Liver (tissue), 9 donors: ENCODE measurements around the gene CCNY. TPM values are rescaled to one million over a fixed set of nuclear protein-coding genes. Genes with fewer than 3 reads are reported as not detected.

Source experiments
- DNase-seq: peaks from one replicate; pipeline ENCODE4 v3.0.0-alpha.2; 2017; ENCODE audit warnings: low spot score
- H3K27ac ChIP-seq, 2 donors: one replicate each; pipeline ENCODE4 v1.7.0; 2013; ENCODE audit warnings: inconsistent platforms in 2 of 2, low read length in 2 of 2, control low read depth in 1 of 2, low read depth in 1 of 2, mild to moderate bottlenecking in 1 of 2
- H3K27me3 ChIP-seq, 4 donors: one replicate each; pipeline versions ENCODE4 v1.6.1 to v1.7.0; 2013; ENCODE audit warnings: low read length in 3 of 4, inconsistent platforms in 1 of 4, mild to moderate bottlenecking in 1 of 4, moderate library complexity in 1 of 4; ENCODE audit not compliant: control insufficient read depth in 4 of 4, insufficient read depth in 4 of 4
- H3K36me3 ChIP-seq, 4 donors: one replicate each; pipeline versions ENCODE4 v1.6.1 to v1.7.0; 2013; ENCODE audit warnings: low read length in 3 of 4, mild to moderate bottlenecking in 3 of 4, low read depth in 1 of 4, moderate library complexity in 1 of 4; ENCODE audit not compliant: control insufficient read depth in 4 of 4, insufficient read depth in 3 of 4
- H3K4me1 ChIP-seq, 4 donors: one replicate each; pipeline versions ENCODE4 v1.6.1 to v1.7.0; 2013; ENCODE audit warnings: low read length in 3 of 4, mild to moderate bottlenecking in 3 of 4, moderate library complexity in 1 of 4; ENCODE audit not compliant: control insufficient read depth in 4 of 4, insufficient read depth in 4 of 4
- H3K4me3 ChIP-seq, 3 donors: one replicate each; pipeline versions ENCODE4 v1.6.1 to v1.7.0; 2013; ENCODE audit warnings: low read length in 3 of 3, control low read depth in 1 of 3, low read depth in 1 of 3, mild to moderate bottlenecking in 1 of 3
- H3K9ac ChIP-seq, 2 donors: one replicate each; pipeline ENCODE4 v1.7.0; 2013; ENCODE audit warnings: low read length in 2 of 2, mild to moderate bottlenecking in 2 of 2, moderate library complexity in 2 of 2, control low read depth in 1 of 2, low read depth in 1 of 2
- H3K9me3 ChIP-seq, 4 donors: one replicate each; pipeline versions ENCODE4 v1.6.1 to v1.7.0; 2013; ENCODE audit warnings: low read length in 3 of 4; ENCODE audit not compliant: control insufficient read depth in 4 of 4
- CTCF ChIP-seq: fragments of 150-350 bp; IDR thresholded peaks from 2 replicates; pipeline ENCODE4 v1.5.1; 2017; ENCODE audit warnings: improper control_type of control experiment, low read depth, low read length; ENCODE audit not compliant: missing input control
- EGR1 ChIP-seq, 2 donors: IDR thresholded peaks; 2 replicates each; pipeline ENCODE4 v1.6.1; 2016 to 2018; ENCODE audit warnings: antibody characterized with exemption in 2 of 2, low read depth in 2 of 2
- FOXA2 ChIP-seq: IDR thresholded peaks from 2 replicates; pipeline ENCODE4 v1.6.1; 2016; ENCODE audit warnings: antibody characterized with exemption
- JUND ChIP-seq, 2 donors: IDR thresholded peaks; 2 replicates each; pipeline ENCODE4 v1.6.1; 2016; ENCODE audit warnings: antibody characterized with exemption in 2 of 2
- MAX ChIP-seq: IDR thresholded peaks from 2 replicates; pipeline ENCODE4 v1.6.1; 2016; ENCODE audit warnings: antibody characterized with exemption
- NR2F2 ChIP-seq: IDR thresholded peaks from 2 replicates; pipeline ENCODE4 v1.6.1; 2016; ENCODE audit warnings: antibody characterized with exemption
- RAD21 ChIP-seq, 2 donors: IDR thresholded peaks; 2 replicates each; pipeline ENCODE4 v1.6.1; 2016; ENCODE audit warnings: antibody characterized with exemption in 2 of 2, mild to moderate bottlenecking in 2 of 2
- REST ChIP-seq: IDR thresholded peaks from 2 replicates; pipeline ENCODE4 v1.6.1; 2016; ENCODE audit warnings: antibody characterized with exemption, mild to moderate bottlenecking
- RXRA ChIP-seq, 2 donors: IDR thresholded peaks; 2 replicates each; pipeline ENCODE4 v1.6.1; 2017 to 2018; ENCODE audit warnings: antibody characterized with exemption in 2 of 2, mild to moderate bottlenecking in 1 of 2
- SP1 ChIP-seq: IDR thresholded peaks from 2 replicates; pipeline ENCODE4 v1.6.1; 2018; ENCODE audit warnings: antibody characterized with exemption, mild to moderate bottlenecking
- TAF1 ChIP-seq: conservative IDR thresholded peaks from 2 replicates; pipeline ENCODE4 v1.6.1; 2016; ENCODE audit warnings: antibody characterized with exemption, mild to moderate bottlenecking
- YY1 ChIP-seq: IDR thresholded peaks from 2 replicates; pipeline ENCODE4 v1.6.1; 2016; ENCODE audit warnings: antibody characterized with exemption, mild to moderate bottlenecking
- WGBS: extraction: QIAGEN DNeasy Blood & Tissue Kit; methylation state at CpG from one replicate; pipeline ENCODE4 v1.1.7; 2013; 5-methylcytosine and 5-hydroxymethylcytosine counted together
- polyA plus RNA-seq, 2 donors: library from polyadenylated mRNA; stranded (reverse) in 1 of 2; unstranded in 1 of 2; fragments of 200-250 nt in 1 of 2; fragments of >200 nt in 1 of 2; fragmentation: Nextera tagmentation in 1 of 2; extraction: Ambion mirVana in 1 of 2; gene quantifications; one replicate each; pipeline versions ENCODE4 v1.2.1 to v1.2.3, GENCODE V29; 2013 to 2015
- total RNA-seq, 2 donors: library from RNA; depleted of rRNA; stranded (reverse); fragments of >200 nt; gene quantifications; one replicate each; pipeline ENCODE4 v1.2.3, GENCODE V29; 2014
- donor health status: healthy.
- donor health status: healthy.
- donor health status: healthy.
- donor health status: healthy.
- donor health status: healthy.

Gene CCNY
- total and polyA plus RNA-seq, 4 donors, result 17.6 to 38.4 (median 21.8) TPM

- Histone ChIP-seq H3K4me1 (peaks cover 0 to 4% (median 0%) of the 10 kb centered on the region in 4 donors), H3K9me3 (no peaks in the 10 kb centered on the region), H3K9ac (no peak overlapping the region), H3K36me3 (no peaks in the 10 kb centered on the region), H3K27me3 (no peaks in the 10 kb centered on the region), H3K4me3 (no peak overlapping the region), H3K27ac (no peak overlapping the region)
- 93% methylated on average over 10 of the region's 10 CpGs for WGBS
- DNase-seq, result no peak
- TF ChIP-seq YY1, result no peak
- no peak for TF ChIP-seq MAX
Observed at GRCh38 chr10:35384265-35384868, 48.1 kb downstream of the CCNY start.

GRCh38 chr10:35386594-35387174 is 50.4 kb downstream of the CCNY start:
- no peak for DNase-seq
- Histone ChIP-seq H3K27ac (no peak overlapping the region), H3K4me1 (peaks cover 0 to 4% (median 0%) of the 10 kb centered on the region in 4 donors), H3K36me3 (no peaks in the 10 kb centered on the region), H3K9me3 (peaks cover 0 to 8% (median under 1%) of the 10 kb centered on the region in 4 donors), H3K27me3 (no peaks in the 10 kb centered on the region), H3K4me3 (no peak overlapping the region), H3K9ac (no peak overlapping the region)
- 62% methylated on average over 5 of the region's 5 CpGs for WGBS
- TF ChIP-seq EGR1 (IDR thresholded peaks at IDR 0.05; ENCODE audit: low read depth in 2 of 2), result no peak

- no peaks in the 10 kb centered on the region for H3K27me3 ChIP-seq
- 87% methylated on average over 2 of the region's 2 CpGs for WGBS
- DNase-seq, result no peak
- no peak overlapping the region for H3K4me3 ChIP-seq
- no peak for TF ChIP-seq YY1
- TF ChIP-seq MAX, result no peak
- no peak for TF ChIP-seq TAF1
- TF ChIP-seq NR2F2, result no peak
- no peak for TF ChIP-seq RXRA (IDR thresholded peaks at IDR 0.05)
- TF ChIP-seq RAD21 (IDR thresholded peaks at IDR 0.05), result no peak
- no peak for TF ChIP-seq CTCF
- TF ChIP-seq JUND (IDR thresholded peaks at IDR 0.05), result no peak
- no peak for TF ChIP-seq SP1
- TF ChIP-seq EGR1 (IDR thresholded peaks at IDR 0.05; ENCODE audit: low read depth in 2 of 2), result no peak
- H3K9me3 ChIP-seq, result peaks cover 0 to 8% (median under 1%) of the 10 kb centered on the region in 4 donors
- H3K36me3 ChIP-seq, result no peaks in the 10 kb centered on the region
- no peak overlapping the region for H3K9ac ChIP-seq
- peaks cover 0 to 4% (median 0%) of the 10 kb centered on the region in 4 donors for H3K4me1 ChIP-seq
- no peak overlapping the region for H3K27ac ChIP-seq
Observed at GRCh38 chr10:35387768-35388167, 51.5 kb downstream of the CCNY start.

GRCh38 chr10:35388197-35388596 is 51.9 kb downstream of the CCNY start:
- DNase-seq, result no peak
- H3K9ac ChIP-seq, result no peak overlapping the region
- H3K4me1 ChIP-seq, result peaks cover 0 to 4% (median 0%) of the 10 kb centered on the region in 4 donors
- TF ChIP-seq MAX (no peak), REST (no peak), FOXA2 (no peak), EGR1 (IDR thresholded peaks at IDR 0.05; ENCODE audit: low read depth in 2 of 2) (no peak), CTCF (no peak), RXRA (IDR thresholded peaks at IDR 0.05) (no peak)
- peaks cover 0 to 8% (median under 1%) of the 10 kb centered on the region in 4 donors for H3K9me3 ChIP-seq
- no peaks in the 10 kb centered on the region for H3K36me3 ChIP-seq
- no peak overlapping the region for H3K4me3 ChIP-seq
- H3K27me3 ChIP-seq, result no peaks in the 10 kb centered on the region
- no peak overlapping the region for H3K27ac ChIP-seq
